Left ventricle myocardium superior (tissue), 1 donor: ENCODE data around the gene TMEM154. TPM values are rescaled to one million over a fixed set of nuclear protein-coding genes. Genes with fewer than 3 reads are reported as not detected.

Experiments used
- ATAC-seq: fragments of 200-7000 bp; cut with Tn5 transposase; one replicate; pipeline ENCODE4 v1.9.1; 2020; ENCODE audit warnings: mild to moderate bottlenecking, moderate library complexity
- DNase-seq: peaks from one replicate; pipeline ENCODE4 v3.0.0-alpha.2; 2020
- intact Hi-C: fragments of 100-400 bp; cut with micrococcal nuclease; formaldehyde crosslinking; loops from one replicate; pipeline ENCODE4 v1.11.0; 2022
- total RNA-seq: library from RNA; stranded (reverse); fragmentation: NEBNext Ultra II Directional; extraction: Animal tissue kit (Norgen Biotek cat#: 25700); gene quantifications from one replicate; pipeline ENCODE4 v1.2.1, GENCODE V29; 2021
- donor health status: DM: no; HTN: yes; CAD: no; lungs with severe emphysema.

The TMEM154 gene
- total RNA-seq, 1 donor from 2014 or later, result 3.3 TPM

DNA sequence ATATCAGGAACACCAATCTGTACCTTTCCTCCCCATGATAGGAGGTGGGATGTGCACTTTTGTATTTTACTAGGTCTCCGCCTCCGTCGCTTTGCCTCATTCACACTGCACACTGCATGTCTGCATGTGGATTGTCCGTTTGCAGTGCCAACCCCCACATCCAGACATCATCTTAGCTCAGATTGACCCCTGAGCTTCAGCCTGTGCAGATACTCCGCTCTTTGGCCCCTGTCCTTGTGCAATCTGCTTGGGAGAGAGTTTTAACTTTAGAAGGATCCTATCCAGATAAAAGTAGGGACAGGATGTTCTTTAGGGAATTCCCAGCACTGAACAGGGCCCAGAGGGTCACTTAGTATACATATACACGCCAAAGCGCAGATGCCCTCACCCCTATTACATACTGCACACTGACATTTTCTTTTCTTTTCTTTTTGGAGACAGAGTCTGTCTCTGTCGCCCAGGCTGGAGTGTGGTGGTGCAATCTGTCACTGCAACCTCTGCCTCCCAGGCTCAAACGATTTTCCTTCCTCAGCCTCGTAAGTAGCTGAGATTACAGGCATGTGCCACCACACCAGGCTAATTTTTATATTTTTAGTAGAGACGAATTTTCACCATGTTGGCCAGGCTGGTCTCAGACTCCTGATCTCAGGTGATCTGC lies 100.6 kb downstream of the TMEM154 start:
- ATAC-seq, result no peak
- intact Hi-C loops, result no loop called here

GRCh38 chr4:152578670-152579069 lies 101.1 kb downstream of the TMEM154 start:
- ATAC-seq (no peak), DNase-seq (no peak)
- intact Hi-C loops, result no loop called here

More for the DNA sequence above, 100.6 kb downstream of the TMEM154 start:
- no peak for DNase-seq

DNA sequence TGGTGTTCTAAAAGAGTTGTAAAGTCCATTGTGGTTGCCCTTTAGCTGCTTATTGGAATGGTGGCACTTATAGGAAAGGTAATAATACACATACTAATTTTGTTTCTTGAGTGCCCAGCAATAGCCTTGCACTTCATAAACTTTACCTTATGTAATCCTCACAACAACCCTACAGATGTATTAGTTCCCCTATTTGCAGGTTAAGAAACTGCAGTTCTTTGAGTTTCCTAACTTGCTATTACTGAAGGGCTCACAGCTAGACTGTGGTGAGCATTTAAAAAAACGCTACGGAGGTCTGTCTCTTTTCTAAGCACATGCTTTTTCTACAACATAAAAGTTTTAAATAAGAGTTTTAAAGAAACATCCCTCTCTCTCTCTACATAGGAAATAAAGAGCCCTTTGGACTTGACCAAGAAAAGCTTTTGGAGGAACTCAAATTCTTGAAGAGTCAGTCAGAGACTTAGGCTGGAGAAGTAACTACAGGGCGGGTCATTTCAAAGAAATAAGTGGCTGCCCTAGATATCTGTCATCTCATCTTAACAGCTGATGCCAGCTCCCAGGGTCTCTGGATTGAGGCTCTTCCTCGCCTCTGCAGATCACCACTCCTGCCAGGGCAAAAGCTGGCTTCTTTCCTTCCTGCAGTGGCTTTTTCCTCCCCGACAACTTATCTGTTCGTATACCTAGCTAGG lies 101.9 kb downstream of the TMEM154 start:
- no peak for ATAC-seq
- intact Hi-C loops, result no loop called here
- DNase-seq, result no peak

GRCh38 chr4:152575533-152575932 lies 104.3 kb downstream of the TMEM154 start:
- intact Hi-C loops, result no loop called here
- ATAC-seq (no peak), DNase-seq (no peak)

DNA sequence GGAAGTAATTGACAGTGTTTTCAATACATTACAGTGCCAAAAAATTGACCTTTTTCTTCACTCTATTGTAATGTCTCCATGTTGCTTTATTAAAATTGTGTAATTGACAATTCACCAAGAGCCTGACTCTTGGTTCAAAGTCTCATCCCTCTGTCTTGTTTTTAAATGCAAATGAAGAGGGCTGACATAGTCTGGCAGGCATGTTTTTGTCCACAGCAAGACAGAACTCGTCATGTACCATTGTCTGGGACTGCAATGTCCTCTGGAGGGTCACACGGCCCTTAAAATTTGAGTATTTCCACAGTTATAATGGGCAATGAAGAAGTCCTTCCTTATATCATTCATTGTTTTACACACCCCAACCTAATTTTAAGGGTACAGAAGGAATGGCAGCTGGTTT lies 105.9 kb downstream of the TMEM154 start:
- no peak for ATAC-seq
- intact Hi-C loops, result no loop called here
- no peak for DNase-seq

DNA sequence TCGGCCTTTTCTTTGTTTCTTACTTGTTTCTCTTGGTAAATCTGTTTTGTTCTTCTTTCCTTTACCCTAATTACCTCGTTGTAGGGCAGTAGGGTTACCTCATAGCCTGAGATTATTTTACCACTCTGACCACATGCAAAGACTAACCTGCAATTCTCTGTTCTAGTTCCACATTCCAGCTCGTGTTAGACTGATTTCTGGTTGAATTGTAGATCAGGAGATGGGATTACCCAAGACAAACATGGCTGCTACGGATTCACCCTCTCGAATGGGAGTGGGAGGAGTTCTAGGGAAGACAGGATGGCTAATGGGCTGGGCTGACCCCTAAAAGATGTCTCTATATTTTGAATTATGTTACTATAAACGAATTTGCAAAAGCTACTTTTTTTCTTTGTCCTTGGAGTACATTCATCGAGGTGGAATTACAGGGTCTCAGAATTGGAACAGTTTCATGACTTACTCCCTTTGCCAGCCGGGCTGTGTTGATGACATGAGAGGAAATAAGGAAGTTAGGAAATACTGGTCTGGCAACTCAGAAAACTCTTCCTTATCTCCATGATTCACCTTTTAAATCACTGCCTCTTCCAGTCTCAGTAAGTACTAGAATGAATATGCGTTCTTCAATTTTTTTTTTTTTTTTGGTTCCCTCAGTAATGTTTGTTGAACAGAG lies 107.2 kb downstream of the TMEM154 start:
- DNase-seq (no peak), ATAC-seq (no peak)
- intact Hi-C loops, result no loop called here

GRCh38 chr4:152571770-152572169 lies 108.0 kb downstream of the TMEM154 start:
- ATAC-seq (no peak), DNase-seq (no peak)
- intact Hi-C loops, result no loop called here

DNA sequence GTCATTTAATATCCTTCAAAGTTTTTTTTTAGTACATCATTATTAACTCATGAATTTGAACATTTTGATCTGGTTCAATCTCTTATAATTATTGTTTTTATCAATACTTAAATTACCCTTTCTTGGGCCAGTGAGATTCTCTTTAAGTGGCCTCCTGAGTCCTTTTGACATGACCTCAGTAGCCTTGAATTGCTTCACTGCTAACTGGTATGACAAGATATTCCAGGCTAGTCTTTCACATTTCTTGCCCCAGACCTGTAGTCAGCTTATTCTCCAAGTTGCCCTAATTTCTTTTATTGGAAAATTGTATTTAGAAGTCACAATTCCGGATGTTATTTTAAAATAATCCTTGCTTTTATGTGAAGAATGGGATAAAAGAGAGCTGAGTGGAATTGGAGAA lies 108.5 kb downstream of the TMEM154 start:
- DNase-seq (no peak), ATAC-seq (no peak)
- intact Hi-C loops, result no loop called here

Other genes with a start within 250 kb of the TMEM154 start
- gene FBXW7, start 143.9 kb downstream of the TMEM154 start, total RNA-seq, result 59.4 TPM
- gene TIGD4, start 99.7 kb upstream of the TMEM154 start, total RNA-seq, result 0.10 TPM
- gene ARFIP1, start 100.0 kb upstream of the TMEM154 start, total RNA-seq, result 14.3 TPM